Measurements from ENCODE around the gene DPP10. TPM values are rescaled to one million over a fixed set of nuclear protein-coding genes. Genes with fewer than 3 reads are reported as not detected.

Gene DPP10
- total RNA-seq, 1 experiment from 2014 or later, result not detected

DNA sequence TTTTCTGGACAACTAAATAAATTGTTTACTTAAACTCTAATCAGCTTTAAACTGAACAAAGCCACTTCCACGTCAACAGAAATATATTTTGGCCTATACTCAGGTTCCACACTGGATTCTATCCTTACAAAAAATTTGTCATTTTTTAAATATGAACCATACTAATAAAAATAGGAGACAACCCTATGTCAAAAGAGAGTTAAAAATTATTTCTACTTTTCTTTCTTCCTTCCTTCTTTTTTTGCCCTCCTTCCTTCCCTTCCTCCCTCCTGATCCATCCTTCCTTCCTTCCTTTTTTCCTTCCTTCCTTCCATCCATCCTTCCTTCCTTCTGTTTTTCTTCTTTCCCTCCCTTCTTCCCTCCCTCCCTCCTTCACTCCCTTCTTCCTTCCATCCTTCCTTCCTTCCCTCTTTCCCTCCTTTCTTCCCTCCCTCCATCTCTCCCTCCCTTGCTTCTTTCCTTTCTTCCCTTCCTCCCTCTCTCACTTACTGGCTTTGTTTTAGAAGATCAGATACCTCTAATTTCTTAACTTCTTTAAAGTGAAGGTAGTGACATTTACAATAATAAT, 1444.9 kb downstream of the DPP10 start:
- Histone ChIP-seq H3K4me1 (ENCODE audit: control insufficient read depth, insufficient read depth, low read length) (no peaks in the 10 kb centered on the region), H3K27ac (ENCODE audit: low read length) (no peak overlapping the region), H3K4me3 (ENCODE audit: low read depth in 2 of 2, low read length in 2 of 2) (no peak overlapping the region), H3K9me3 (ENCODE audit: control insufficient read depth, insufficient read depth, low read depth, low read length) (no peaks in the 10 kb centered on the region), H3K27me3 (ENCODE audit: control insufficient read depth, insufficient read depth, low read length) (no peaks in the 10 kb centered on the region), H3K36me3 (ENCODE audit: control insufficient read depth, insufficient read depth, low read length) (no peaks in the 10 kb centered on the region)
- CTCF ChIA-PET, result no interaction called here
- no TSS peak for BruUV-seq (replicated peaks)
- POLR2A ChIA-PET, result no interaction called here
- TF ChIP-seq, protein P1, sequence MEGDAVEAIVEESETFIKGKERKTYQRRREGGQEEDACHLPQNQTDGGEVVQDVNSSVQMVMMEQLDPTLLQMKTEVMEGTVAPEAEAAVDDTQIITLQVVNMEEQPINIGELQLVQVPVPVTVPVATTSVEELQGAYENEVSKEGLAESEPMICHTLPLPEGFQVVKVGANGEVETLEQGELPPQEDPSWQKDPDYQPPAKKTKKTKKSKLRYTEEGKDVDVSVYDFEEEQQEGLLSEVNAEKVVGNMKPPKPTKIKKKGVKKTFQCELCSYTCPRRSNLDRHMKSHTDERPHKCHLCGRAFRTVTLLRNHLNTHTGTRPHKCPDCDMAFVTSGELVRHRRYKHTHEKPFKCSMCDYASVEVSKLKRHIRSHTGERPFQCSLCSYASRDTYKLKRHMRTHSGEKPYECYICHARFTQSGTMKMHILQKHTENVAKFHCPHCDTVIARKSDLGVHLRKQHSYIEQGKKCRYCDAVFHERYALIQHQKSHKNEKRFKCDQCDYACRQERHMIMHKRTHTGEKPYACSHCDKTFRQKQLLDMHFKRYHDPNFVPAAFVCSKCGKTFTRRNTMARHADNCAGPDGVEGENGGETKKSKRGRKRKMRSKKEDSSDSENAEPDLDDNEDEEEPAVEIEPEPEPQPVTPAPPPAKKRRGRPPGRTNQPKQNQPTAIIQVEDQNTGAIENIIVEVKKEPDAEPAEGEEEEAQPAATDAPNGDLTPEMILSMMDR (IDR thresholded peaks at IDR 0.05), result no peak
- TF ChIP-seq, protein P2, sequence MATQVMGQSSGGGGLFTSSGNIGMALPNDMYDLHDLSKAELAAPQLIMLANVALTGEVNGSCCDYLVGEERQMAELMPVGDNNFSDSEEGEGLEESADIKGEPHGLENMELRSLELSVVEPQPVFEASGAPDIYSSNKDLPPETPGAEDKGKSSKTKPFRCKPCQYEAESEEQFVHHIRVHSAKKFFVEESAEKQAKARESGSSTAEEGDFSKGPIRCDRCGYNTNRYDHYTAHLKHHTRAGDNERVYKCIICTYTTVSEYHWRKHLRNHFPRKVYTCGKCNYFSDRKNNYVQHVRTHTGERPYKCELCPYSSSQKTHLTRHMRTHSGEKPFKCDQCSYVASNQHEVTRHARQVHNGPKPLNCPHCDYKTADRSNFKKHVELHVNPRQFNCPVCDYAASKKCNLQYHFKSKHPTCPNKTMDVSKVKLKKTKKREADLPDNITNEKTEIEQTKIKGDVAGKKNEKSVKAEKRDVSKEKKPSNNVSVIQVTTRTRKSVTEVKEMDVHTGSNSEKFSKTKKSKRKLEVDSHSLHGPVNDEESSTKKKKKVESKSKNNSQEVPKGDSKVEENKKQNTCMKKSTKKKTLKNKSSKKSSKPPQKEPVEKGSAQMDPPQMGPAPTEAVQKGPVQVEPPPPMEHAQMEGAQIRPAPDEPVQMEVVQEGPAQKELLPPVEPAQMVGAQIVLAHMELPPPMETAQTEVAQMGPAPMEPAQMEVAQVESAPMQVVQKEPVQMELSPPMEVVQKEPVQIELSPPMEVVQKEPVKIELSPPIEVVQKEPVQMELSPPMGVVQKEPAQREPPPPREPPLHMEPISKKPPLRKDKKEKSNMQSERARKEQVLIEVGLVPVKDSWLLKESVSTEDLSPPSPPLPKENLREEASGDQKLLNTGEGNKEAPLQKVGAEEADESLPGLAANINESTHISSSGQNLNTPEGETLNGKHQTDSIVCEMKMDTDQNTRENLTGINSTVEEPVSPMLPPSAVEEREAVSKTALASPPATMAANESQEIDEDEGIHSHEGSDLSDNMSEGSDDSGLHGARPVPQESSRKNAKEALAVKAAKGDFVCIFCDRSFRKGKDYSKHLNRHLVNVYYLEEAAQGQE (IDR thresholded peaks at IDR 0.05; ENCODE audit: insufficient read depth in 1 of 2, low read depth in 2 of 2, low read length in 1 of 2), result no peak
- TF ChIP-seq TCF7L2 (IDR thresholded peaks at IDR 0.05; ENCODE audit: low read depth, low read length) (no peak), SIN3A (IDR thresholded peaks at IDR 0.05; ENCODE audit: borderline replicate concordance, insufficient read depth, low read depth, low read length) (no peak), POLR2AphosphoS5 (IDR thresholded peaks at IDR 0.05; ENCODE audit: low read depth, low read length) (no peak)
- intact Hi-C loops (cut with micrococcal nuclease; ENCODE audit: unreplicated experiment) (no loop called here), in situ Hi-C loops (cut with HindIII; ENCODE audit: low pct_unique_long_range_greater_than_20kb, low sequenced_read_pairs) (no loop called here)
- ATAC-seq (no peak), DNase-seq (ENCODE audit: low read depth, low spot score) (no peak)
